ENCODE measurements around the gene FAF1.
"Not testable (repeated sequence)": the region's sequence is repeated elsewhere in the genome, so short reads cannot be mapped to it uniquely, and the experiment has no call there.

The FAF1 gene

DNA sequence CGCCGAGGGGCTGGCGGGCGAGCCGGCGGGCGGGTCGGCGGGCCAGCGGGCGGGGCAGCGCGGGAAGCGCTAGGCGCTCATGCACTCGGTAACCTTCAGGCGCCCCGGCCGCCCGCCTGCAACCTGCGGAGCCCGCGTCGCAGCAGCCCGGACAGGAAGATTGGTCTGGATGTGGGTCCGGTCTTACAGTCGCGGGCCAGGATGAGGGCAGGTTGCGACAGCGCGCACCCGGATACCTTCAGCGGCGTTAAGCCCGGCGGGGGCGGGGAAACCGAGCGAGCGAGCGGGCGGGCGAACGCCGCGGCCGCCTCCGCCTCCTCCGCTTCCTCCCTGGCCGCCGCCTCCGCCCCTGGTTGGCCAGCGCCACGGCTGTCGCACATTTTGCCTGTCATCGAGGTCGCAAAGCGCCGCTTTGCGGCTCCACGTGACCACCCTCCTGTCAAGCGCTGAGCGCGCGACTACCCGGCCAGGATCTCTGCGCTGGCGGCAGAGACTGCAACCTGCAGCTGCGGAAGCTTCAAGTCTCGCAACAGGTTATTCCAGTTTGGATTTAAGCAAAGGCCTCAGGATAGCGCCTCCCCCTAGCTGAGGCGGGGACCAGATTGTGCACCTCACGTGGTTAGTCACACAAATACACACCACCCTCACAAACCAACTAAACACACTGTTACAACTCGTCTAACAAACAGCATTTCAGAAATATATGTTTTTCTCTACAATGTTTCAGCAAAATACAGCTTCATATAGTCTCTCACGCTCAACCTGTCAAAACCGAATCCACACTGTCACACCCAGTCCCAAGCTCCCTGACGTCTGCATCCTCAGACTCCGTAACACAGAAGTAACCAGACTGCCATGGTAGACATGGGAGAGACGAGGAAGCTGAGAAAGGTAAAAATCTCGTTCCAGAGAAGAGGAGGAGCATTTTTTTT, at the start of gene FAF1:
Gene FAF1 (minus strand): TSS at position 355 of the 932 bp plus-strand sequence. CDS start 456 bp downstream, outside the sequence.
- peak; percentile 86 to 95 (median 92) for DNase-seq (ENCODE audit: low read depth in 4 of 4, low spot score in 1 of 4)

DNA sequence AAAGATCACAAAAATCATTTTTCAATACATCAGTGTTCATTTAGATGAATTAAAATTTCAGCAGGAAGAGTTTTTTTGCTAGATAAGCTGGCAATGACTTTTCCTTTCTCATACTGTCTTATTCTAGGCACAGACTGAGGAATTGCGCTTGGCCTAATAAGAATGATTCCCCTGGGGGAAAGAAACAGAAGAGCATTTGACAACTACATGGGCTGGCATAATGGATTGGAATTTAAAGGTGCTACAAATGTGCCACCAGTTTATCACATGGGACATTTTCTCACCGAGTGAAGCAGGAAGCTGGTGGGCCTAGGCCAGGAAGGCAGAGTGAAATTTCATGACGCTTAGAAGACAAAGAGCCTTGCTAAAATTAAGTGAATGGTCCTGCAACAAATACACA, 49.3 kb upstream of the FAF1 start:
- DNase-seq (ENCODE audit: low read depth in 4 of 4, low spot score in 1 of 4), result no peak

DNA sequence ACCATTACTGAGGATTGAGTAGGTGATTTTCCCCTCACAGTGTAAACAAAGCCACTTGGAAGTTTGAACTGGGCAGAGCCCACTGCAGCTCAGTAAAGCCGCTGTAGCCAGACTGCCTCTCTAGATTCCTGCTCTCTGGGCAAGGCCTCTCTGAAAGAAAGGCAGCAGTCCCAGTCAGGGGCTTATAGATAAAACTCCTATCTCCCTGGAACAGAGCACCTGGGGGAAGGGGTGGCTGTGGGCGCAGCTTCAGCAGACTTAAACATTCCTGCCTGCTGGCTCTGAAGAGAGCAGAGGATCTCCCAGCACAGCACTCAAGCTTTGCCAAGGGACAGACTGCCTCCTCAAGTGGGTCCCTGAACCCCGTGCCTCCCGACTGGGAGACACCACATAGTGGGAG, 45.5 kb upstream of the FAF1 start:
- DNase-seq (ENCODE audit: low read depth in 4 of 4, low spot score in 1 of 4), result not testable (repeated sequence)

DNA sequence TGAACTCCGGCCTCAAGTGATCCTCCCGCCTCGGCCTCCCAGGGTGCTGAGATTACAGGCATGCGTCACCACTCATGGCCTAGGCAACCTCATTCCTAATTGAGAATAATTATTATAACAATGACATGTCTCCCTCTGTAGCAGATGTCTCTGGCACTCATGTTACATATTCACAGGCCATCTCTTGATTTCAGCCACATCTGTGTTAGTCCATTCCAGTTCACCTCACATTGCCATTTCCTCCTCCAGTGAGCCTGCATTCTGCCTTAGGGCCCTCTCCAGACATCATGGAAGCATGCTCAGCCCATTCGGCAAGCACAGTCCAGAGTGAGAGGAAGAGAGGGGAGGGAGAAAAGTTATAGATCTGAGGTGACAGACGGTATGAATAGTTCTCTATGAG, 42.4 kb upstream of the FAF1 start:
- DNase-seq (ENCODE audit: low read depth in 4 of 4, low spot score in 1 of 4), result no peak

DNA sequence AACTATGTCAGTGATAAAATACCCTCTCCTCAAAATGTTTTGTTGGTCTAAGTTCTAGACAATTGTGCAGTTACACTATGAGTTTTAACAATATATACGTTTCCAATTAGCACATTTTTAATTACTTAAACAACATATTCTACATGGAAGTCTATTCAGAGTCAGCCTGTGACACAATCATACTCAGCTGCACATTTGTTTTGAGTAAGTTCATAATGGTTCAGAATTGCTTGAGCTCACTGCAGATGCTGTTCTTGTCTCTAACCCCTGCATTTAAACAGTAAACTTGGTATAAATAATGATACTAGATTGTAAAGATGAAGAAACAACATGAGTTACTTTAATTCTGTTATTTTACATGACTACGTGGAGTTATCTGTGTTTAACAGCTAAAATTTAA, 40.6 kb upstream of the FAF1 start:
- no peak for DNase-seq (ENCODE audit: low read depth in 4 of 4, low spot score in 1 of 4)

DNA sequence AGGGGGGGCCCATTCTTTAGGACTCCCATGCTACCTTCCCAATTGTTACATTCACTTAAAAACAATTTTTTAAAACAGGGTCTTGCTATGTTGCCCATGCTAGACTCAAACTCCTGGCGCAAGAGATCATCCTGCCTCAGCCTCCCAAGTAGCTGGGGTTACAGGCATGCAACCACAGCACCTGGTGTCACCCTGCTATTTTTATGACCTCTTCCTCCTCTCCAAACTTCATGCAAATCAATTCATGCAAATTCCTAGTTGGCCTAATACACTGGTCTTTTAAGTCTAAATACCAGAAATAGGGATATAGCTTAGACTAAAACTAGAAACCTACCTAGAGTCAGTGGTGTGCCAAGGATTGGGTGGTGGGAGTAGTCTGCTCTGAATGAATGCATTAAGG, 40.1 kb upstream of the FAF1 start:
- no peak for DNase-seq (ENCODE audit: low read depth in 4 of 4, low spot score in 1 of 4)

DNA sequence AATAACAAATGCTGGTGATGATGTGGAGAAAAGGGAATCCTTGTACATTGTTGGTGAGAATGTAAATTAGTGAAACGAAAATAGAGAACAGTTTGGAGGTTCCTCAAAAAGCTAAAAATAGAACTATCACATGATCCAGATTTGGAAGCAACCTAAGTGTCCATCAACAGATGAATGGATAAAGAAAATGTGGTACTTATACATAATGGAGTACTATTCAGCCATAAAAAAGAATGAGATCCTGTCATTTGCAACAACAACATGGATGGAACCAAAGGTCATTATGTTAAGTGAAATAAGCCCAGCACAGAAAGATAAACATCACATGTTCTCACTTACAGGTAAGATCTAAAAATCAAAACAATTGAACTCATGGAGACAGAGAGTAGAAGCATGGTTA, 39.3 kb upstream of the FAF1 start:
- DNase-seq (ENCODE audit: low read depth in 4 of 4, low spot score in 1 of 4), result not testable (repeated sequence)

DNA sequence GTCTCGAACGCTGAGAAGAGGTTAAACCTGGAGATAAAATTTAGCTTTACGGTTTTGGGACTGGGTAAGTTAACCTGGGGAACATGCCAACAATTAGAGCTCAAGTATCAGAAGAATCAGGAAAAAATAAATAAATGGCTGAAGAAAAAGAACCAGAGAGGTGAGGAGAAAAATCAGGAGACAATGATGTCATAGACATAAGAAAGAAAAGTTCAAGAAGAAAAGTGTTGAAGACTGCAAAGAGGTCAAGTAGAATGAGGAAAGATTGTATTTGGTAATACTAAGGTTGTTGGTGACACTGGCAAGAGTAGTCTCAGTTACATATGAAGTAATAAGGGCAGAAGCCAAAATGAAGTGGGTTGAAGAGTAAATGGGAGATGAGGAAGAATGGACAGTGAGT, 36.0 kb upstream of the FAF1 start:
- no peak for DNase-seq (ENCODE audit: low read depth in 4 of 4, low spot score in 1 of 4)

DNA sequence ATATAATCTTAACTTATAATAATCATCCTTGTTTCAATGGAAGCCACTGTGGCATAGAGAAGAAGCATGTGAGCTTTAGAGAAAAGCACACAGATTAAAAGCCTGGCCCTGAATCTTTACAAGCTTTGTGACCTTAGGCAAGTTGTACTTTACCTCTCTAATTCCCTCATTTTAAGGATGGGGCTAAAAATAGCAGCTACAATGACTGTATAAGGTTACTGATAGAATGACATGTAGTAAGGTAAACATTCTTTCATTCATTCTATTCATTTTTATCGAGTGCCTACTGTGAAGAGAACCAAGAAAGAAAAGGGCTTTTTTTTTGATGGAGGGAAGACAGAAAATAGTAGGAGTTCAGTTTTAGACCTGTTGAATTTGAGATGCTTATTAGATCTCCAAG, 35.6 kb upstream of the FAF1 start:
- DNase-seq (ENCODE audit: low read depth in 4 of 4, low spot score in 1 of 4), result no peak

DNA sequence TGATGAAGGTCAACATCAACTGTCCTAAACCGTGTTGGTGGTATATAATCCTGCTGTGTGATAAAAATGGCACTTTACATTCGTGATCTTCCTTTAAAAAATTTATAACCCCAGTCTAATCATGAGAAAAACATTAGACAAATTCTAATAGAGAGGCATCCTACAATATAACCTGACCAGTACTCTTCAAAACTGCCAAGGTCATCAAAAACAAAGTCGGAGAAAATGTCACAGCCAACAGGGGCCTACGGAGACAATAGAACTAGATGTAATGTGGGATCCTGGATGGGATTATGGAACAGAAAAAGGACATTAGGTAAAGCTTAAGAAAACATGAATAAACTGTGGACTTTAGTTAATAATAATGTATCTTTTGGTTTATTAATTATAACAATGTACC, 34.9 kb upstream of the FAF1 start:
- no peak for DNase-seq (ENCODE audit: low read depth in 4 of 4, low spot score in 1 of 4)

DNA sequence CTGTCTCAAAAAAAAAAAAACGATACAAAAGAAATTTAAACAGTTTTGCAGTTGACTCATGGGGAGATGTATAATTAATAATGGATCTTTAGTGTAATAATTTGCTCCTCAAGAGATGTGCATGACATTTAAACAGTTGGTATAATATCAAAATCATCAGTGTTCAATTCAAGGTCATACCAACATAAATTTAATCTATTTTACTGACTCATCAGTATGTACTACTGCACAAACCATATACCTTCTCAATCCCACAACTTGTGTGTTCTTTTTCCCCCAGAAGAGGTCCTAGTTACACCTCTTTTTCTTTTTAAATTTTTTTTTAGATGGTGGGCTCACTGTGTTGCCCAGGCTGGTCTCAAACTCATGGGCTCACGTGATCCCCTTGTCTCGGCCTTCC, 33.6 kb upstream of the FAF1 start:
- DNase-seq (ENCODE audit: low read depth in 4 of 4, low spot score in 1 of 4), result no peak

DNA sequence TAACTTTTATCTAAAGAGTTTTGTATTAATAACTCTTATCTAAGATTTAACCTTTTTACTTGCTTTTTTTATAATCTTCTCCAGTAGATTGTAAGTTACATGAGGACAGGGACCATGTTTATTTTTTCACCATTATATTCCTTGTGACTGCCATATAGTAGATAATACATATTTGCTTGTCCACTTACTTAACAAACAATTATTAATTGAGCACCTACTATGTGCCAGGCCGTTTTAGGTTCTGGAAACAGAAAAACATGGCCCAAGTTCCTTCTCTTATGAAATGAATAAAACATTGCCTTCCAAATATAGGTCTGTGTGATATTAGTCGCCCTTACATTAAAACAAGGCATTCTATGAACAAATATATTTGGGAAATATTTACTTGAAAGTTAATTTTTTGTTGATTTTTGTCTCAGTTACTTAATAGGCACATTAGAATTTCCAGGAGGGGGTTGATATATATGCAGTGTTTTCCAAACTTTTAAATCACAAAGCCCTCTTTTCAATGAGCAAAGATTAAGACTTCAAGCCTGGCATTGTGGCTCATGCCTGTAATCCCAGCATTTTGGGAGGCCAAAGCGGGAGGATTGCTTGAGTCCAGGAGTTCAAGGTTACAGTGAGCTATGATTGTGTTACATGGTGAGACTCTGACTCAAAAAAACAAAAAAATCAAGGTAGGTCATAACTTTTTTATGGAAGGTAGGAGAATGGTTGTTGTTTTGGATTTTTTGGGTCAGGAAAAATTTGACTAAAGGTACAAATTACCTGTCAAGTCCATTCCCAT, 32.7 kb upstream of the FAF1 start:
- no peak for DNase-seq (ENCODE audit: low read depth in 4 of 4, low spot score in 1 of 4)

DNA sequence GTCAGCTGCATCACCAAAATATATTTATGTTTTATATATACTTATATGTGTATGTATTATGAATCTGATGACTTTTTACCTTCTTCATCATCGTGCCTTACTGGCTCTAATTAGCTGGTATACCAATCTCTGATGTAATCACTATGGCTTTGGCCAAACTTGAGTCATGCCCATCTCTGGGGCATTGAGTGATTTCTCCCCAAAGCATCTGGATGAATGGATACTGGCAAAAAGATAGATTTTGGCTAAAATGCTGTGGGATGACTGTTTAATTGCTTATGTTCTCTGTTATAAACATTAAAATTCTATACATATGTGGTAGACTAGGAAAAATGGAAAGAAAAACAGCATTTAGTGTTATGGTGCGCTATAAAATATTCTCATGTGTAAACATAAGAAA, 29.6 kb upstream of the FAF1 start:
- DNase-seq (ENCODE audit: low read depth in 4 of 4, low spot score in 1 of 4), result no peak

DNA sequence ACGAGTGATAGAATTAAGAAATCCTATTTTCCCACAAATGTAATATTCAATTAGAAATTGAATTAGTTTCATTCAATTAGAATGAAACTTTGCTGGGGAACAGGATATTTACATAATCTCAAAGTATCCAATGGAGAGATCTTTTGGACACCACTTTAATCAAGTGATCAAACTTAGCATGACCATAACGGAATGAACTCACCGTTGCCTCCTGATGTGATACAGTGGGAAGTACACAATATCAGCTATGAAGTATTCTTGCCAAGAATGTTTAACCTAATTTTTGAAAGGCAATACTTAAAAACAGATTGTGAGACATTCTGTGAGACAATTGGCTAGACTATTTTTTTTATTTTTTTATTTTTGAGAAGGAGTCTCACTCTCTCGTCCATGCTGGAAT, 26.6 kb upstream of the FAF1 start:
- no peak for DNase-seq (ENCODE audit: low read depth in 4 of 4, low spot score in 1 of 4)

DNA sequence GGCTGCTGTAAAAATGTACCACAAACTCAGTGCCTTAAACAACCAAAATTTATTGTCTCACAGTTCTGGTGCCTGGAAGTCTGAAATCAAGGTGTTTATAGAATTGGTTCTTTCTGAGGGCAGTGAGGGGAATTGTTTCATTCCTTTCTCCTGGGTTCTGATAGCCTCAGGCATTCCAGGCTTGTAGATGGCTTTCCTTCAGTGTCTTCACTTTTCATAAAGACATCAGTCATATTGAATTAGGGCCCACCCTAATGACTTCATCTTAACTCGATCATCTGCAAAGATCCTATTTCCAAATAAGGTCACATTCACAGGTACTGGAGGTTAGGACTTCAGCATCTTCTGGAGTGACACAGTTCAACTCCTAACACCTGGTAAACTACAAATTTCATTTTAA, 25.0 kb upstream of the FAF1 start:
- no peak for DNase-seq (ENCODE audit: low read depth in 4 of 4, low spot score in 1 of 4)

DNA sequence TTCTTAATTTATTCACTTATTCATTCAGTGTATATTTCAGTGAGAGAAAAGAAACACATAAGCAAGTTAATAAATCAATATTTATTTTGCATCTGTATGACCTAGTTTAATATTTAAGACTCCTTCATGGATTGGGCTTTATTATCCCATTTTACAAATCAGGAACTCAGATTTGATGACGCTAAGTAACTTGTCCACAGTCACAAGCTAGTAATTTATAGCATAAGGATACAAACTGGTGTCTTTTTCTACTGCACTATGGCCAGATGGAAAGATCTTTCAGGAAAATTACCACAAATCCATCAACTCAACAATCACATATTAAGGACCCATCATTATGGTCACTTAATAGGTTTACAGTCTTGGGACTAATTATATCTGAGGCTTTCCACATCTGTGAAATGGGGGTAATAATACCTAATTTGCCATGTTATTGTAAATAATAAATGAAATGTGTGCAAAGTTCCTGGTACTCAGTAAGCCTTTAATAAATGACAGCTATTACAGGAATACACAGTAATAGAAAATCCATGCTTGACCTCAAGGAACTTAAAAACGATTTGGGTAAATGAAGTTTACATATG, 23.2 kb upstream of the FAF1 start:
- DNase-seq (ENCODE audit: low read depth in 4 of 4, low spot score in 1 of 4), result no peak

DNA sequence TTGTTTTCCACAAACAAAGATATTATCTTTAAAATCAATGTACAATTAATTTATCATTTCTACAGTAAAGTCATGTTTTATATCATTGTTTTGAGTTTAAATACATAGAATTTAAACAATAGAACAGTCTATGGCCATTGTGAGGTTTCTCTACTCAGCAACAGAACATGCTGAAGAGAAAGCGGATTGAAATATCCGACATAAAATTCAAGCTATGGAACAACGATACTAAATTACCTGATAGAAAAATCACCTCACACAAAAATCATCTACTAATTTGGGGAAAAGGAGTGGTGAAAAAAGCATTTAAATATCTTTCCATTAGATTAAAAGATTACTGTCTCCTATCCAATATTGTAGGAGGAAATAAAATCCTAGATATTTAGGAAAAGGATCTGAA, 22.5 kb upstream of the FAF1 start:
- no peak for DNase-seq (ENCODE audit: low read depth in 4 of 4, low spot score in 1 of 4)

DNA sequence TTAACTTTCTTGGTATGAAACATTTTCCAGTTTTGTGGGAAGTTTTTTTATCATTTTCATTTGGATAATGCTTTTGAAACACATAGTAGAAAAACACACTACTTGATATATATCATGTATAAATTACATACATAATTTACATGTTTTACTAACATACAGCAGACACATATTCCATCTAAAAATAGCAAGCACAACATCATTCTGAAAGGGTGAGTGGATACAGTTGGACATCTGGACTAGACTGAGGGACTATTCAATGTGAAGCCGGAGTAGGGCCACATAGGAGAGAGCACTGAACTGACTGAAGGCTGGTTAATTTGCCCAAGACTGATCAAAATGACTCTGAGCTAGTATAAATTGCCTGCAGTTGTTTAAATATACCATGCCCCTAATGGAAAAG, 21.7 kb upstream of the FAF1 start:
- DNase-seq (ENCODE audit: low read depth in 4 of 4, low spot score in 1 of 4), result no peak

DNA sequence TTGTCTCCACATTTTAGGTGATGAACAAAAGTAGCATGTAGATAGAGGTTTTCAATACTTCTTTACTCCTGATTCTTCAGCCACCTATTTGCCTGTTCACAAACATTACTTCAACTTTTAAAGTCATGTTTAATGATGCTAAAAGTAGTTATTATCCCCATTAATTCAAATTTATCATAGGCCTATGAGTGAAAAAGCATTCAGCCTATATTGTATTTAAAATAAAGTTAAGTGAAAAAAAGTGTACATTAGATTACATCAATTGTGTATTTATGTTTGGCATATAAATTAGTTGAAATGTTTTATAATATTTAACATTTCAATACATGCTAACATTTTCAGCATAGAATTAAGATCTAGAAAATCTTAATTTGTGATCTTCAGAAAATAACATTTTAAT, 20.4 kb upstream of the FAF1 start:
- no peak for DNase-seq (ENCODE audit: low read depth in 4 of 4, low spot score in 1 of 4)

DNA sequence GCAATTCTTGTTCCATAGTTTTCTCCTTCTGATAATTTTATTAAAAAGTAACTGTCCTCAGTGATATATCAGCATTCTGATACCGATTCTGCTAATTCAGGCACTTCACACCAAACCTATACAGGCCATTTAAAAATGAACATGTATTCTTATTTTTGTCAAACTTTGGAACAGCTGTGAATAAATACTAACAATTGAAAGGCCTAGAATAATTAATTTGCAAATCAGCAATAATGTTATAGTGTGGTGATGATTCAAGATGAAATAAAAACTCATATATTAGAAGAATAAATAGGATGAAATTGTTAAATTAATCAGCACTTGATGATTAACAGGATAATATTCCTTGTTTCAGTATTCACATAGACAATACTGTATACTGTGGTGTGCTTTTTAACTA, 19.9 kb upstream of the FAF1 start:
- no peak for DNase-seq (ENCODE audit: low read depth in 4 of 4, low spot score in 1 of 4)

DNA sequence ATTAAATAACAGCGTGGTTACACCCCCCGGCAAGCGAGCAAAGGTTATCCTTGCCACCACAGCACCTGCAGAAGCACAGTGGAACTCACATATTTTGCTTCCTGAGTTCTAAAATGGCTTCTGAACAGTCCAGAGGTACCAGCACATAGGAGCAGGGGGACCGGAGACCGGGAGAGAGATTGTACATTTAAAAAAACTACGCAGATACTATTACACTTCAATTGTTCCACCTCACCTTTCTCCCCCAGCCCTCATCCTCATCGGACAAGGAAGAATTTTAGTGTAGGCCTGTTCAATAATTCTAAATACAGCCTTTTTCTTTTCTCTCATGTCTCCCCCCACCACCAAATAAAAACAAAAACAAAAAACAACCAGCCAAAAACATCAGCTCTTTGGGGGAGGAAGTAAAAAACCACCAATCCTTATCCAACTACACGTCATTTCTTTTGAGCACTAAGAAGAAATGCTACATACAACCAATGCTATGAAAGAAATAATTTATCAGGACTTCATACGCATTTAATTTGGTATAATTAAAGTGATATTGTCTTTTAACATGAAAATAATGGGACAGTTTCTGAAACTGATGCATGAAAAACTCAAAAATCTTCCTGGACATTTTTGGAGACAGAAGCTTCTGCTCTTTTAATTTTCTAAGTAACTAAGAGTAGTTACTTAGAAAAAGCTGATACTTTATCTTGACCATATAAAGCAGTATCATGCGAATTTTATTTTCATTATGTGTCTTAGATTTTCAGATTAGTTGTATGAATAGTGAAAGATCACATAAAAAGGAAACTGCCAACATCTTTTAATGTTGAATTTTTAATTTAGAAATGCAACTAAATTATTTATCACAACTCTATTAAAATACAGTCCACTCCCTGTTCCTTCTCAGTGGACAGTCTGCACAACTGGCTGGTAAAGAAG, 19.1 kb upstream of the FAF1 start:
- no peak for DNase-seq (ENCODE audit: low read depth in 4 of 4, low spot score in 1 of 4)

Measured in stimulated activated CD4-positive, alpha-beta T cell treated with anti-CD3 and anti-CD28 coated beads, Interleukin-1b, Interleukin-23, amount 100 ng/mL, for 24 hours (primary cell).